Epithelial cell of esophagus (primary cell): ENCODE measurements around the gene ACTL8.
A peak's percentile ranks its signal among the peaks of the same experiment; 100 is the strongest.

ENCODE experiments used
- DNase-seq: peaks from one replicate; pipeline ENCODE4 v3.0.0; 2010; ENCODE audit warnings: low read depth
- H3K4me3 ChIP-seq: 2 replicates; pipeline ENCODE4 v1.5.1; 2011; ENCODE audit warnings: mild to moderate bottlenecking, low read length, control low read depth
- TF ChIP-seq, protein P1 (sequence below): IDR thresholded peaks from 2 replicates; pipeline ENCODE4 v1.5.1; 2011; ENCODE audit warnings: low read depth, mild to moderate bottlenecking, low read length, control low read depth, inconsistent platforms; ENCODE audit not compliant: insufficient read depth; ENCODE audit errors: missing control alignments

The ACTL8 gene

DNA sequence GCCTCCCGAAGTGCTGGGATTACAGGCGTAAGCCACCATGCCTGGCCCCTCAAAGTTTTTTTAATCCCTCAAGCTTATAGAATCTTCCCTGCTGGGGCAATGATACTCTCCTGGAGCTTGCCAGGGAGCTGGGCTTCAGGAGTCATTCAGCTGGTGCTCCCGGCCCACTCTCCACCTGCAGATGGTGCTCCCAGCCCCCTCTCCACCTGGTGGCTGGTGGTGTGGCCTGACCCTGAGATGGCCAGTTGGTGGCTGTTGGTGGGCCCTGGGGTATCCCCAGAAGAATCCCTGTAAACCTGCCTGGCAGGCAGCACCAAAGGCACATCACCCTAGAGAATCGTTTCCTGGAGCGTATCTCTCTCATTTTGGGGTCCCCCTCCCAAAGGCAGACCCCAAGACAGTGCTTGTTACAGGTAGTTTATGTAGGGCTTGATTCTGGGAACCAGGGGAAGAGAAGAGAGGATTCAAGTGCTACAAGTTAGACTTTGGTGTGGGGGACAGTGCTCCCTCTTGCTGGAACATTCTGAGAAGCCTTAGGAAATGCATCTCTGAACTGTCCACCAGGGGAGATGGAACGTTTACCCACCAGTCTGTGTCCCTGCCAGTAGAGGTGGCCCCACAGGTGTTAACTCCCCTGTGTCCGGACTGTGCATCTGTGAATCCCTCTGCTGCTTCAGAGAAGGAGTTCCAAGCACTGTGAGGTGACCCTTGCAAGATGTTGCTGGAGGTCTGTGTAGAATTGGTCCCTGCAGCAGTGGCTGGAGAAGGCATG lies 29.1 kb upstream of the ACTL8 start:
- no peak overlapping the region for H3K4me3 ChIP-seq
- no peak for DNase-seq
- TF ChIP-seq, protein P1, sequence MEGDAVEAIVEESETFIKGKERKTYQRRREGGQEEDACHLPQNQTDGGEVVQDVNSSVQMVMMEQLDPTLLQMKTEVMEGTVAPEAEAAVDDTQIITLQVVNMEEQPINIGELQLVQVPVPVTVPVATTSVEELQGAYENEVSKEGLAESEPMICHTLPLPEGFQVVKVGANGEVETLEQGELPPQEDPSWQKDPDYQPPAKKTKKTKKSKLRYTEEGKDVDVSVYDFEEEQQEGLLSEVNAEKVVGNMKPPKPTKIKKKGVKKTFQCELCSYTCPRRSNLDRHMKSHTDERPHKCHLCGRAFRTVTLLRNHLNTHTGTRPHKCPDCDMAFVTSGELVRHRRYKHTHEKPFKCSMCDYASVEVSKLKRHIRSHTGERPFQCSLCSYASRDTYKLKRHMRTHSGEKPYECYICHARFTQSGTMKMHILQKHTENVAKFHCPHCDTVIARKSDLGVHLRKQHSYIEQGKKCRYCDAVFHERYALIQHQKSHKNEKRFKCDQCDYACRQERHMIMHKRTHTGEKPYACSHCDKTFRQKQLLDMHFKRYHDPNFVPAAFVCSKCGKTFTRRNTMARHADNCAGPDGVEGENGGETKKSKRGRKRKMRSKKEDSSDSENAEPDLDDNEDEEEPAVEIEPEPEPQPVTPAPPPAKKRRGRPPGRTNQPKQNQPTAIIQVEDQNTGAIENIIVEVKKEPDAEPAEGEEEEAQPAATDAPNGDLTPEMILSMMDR = no peak

DNA sequence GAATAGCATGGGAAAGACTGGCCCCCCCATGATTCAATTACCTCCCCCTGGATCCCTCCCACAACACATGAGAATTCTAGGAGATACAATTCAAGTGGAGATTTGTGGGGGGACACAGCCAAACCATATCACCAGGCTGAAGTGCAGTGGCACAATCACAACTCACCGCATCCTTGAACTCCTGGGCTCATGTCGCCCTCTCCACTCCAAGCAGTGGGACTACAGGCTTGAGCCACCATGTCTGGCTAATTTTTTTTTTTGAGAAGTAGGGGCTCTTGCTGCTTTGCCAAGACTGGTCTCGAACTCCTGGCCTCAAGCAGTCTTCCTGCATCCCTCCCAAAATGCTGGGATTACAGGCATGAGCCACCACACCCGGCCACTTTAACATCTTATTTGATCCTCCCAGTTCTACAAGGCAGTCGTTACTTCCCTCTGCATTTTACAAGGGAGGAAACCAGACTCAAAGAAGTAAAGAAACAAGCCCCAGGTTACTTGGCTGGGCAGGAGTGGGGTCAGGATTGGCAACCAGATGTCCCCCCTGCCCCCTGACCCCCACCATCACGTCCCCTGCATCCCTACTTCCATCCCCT lies 26.9 kb upstream of the ACTL8 start:
- TF ChIP-seq, protein P1 = no peak
- H3K4me3 ChIP-seq = no peak overlapping the region
- DNase-seq = no peak

DNA sequence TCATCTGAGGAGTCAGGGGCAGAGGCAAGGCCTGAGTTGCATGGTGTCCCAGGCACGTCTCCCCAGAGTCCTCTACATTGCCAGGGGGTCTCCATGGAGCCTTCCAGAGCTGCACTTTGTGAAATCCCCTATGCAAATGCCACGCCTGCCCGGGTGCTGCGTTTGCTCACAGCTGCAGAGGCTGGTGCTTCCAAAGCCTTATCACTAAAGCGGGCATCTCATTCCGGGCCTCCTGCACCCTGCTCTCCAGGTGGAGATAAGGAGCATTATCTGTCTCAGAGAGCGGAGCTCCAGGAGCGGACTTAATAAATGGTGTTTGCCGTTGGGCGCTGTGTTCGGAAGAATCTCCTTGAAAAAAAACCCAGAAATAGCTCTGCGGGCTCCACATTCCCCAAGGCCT lies 25.9 kb upstream of the ACTL8 start:
- TF ChIP-seq, protein P1 = no peak

DNA sequence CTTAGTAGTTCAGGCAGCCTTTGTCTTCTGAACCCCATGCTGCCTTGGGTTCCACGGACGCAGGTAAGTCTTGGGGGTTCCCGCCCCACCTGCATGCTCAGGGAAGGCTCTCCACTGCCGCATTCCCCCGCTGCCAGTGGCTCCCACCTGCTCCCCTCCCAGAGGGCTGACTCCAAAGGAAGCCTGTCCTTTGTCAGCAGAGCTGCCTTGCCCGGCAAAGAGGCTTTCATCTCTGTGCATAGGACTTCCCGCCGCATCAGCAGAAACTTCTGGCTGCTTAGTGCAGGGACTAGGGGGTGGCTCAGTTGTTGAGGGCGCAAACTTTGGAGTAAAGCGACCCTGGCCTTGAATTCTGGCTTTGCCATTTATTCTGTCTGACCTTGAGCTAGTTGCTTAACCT lies 25.2 kb upstream of the ACTL8 start:
- DNase-seq = no peak
- TF ChIP-seq, protein P1 = no peak
- no peak overlapping the region for H3K4me3 ChIP-seq

More for the DNA sequence above, 25.9 kb upstream of the ACTL8 start:
- no peak overlapping the region for H3K4me3 ChIP-seq
- DNase-seq = no peak

GRCh38 chr1:17731460-17731859 lies 23.7 kb upstream of the ACTL8 start:
- TF ChIP-seq, protein P1 = no peak
- H3K4me3 ChIP-seq = no peak overlapping the region
- no peak for DNase-seq

GRCh38 chr1:17732475-17732874 lies 22.7 kb upstream of the ACTL8 start:
- TF ChIP-seq, protein P1 = no peak
- DNase-seq = peak; percentile 7
- no peak overlapping the region for H3K4me3 ChIP-seq
